Bronchial epithelial cell (primary cell): Measurements from ENCODE around the gene RNASE8. TPM values are rescaled to one million over a fixed set of nuclear protein-coding genes. Genes with fewer than 3 reads are reported as not detected.
A peak's percentile ranks its signal among the peaks of the same experiment; 100 is the strongest.
"Not testable (repeated sequence)": the region's sequence is repeated elsewhere in the genome, so short reads cannot be mapped to it uniquely, and the experiment has no call there.

Experiments used
- DNase-seq: peaks from one replicate; pipeline ENCODE4 v3.0.0-alpha.2; 2010; ENCODE audit warnings: low read depth
- FAIRE-seq: peaks from 2 replicates; lab custom pipeline; 2011; peaks lifted over from hg19 to GRCh38; lab: Jason Lieb, UNC
- H3K27me3 ChIP-seq: 2 replicates; pipeline ENCODE4 v1.5.1; 2011; ENCODE audit warnings: low read length; ENCODE audit not compliant: control insufficient read depth, insufficient read depth
- H3K36me3 ChIP-seq: 2 replicates; pipeline ENCODE4 v1.5.1; 2011; ENCODE audit warnings: low read length; ENCODE audit not compliant: control insufficient read depth, insufficient read depth
- H3K4me3 ChIP-seq: 2 replicates; pipeline ENCODE4 v1.5.1; 2011; ENCODE audit warnings: mild to moderate bottlenecking, low read depth, low read length, control low read depth
- total RNA-seq: library from RNA; depleted of rRNA; stranded (reverse); fragments of >200 nt; gene quantifications from 2 replicates; pipeline ENCODE4 v1.2.1, GENCODE V29; 2014
- TF ChIP-seq, protein P1 (sequence below): IDR thresholded peaks from 2 replicates; pipeline ENCODE4 v1.5.1; 2011; ENCODE audit warnings: mild to moderate bottlenecking, moderate library complexity, low read length, control low read depth, inconsistent platforms; ENCODE audit not compliant: insufficient read depth, severe bottlenecking

Gene RNASE8, protein sequence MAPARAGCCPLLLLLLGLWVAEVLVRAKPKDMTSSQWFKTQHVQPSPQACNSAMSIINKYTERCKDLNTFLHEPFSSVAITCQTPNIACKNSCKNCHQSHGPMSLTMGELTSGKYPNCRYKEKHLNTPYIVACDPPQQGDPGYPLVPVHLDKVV
- total RNA-seq: not detected in 2 replicates

DNA sequence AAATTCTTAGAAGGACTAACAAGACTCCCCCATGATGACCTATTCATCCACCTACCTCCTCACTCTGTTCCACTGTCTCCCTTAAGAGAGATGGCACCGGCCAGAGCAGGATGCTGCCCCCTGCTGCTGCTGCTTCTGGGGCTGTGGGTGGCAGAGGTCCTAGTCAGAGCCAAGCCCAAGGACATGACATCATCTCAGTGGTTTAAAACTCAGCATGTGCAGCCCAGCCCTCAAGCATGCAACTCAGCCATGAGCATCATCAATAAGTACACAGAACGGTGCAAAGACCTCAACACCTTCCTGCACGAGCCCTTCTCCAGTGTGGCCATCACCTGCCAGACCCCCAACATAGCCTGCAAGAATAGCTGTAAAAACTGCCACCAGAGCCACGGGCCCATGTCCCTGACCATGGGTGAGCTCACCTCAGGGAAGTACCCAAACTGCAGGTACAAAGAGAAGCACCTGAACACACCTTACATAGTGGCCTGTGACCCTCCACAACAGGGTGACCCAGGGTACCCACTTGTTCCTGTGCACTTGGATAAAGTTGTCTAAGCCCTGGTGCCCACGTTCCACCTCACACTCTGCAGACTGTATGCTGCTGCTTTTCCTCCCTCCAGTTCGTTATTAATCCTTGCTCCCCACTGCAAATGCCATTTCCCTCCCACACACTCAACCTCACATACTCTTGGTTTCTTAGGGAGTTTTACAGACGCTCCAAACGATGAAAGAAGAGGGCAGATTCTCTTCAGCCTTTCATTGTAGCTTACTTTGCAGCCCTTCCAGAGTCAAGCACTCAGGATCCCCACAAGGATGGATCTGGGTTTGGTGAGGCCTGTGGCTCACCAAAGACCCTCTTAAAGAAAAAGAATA is at the start of gene RNASE8:
Gene RNASE8 (plus strand): TSS at position 20 of the 873 bp plus-strand sequence. CDS start 71 bp downstream, at position 91.
- no peak within 1 kb of the TSS for H3K4me3 ChIP-seq
- H3K36me3 ChIP-seq: no peaks in the 10 kb centered on the region
- peak; percentile 68 for FAIRE-seq
- TF ChIP-seq, protein P1, sequence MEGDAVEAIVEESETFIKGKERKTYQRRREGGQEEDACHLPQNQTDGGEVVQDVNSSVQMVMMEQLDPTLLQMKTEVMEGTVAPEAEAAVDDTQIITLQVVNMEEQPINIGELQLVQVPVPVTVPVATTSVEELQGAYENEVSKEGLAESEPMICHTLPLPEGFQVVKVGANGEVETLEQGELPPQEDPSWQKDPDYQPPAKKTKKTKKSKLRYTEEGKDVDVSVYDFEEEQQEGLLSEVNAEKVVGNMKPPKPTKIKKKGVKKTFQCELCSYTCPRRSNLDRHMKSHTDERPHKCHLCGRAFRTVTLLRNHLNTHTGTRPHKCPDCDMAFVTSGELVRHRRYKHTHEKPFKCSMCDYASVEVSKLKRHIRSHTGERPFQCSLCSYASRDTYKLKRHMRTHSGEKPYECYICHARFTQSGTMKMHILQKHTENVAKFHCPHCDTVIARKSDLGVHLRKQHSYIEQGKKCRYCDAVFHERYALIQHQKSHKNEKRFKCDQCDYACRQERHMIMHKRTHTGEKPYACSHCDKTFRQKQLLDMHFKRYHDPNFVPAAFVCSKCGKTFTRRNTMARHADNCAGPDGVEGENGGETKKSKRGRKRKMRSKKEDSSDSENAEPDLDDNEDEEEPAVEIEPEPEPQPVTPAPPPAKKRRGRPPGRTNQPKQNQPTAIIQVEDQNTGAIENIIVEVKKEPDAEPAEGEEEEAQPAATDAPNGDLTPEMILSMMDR: peak; percentile 13
- H3K27me3 ChIP-seq: no peaks in the 10 kb centered on the region
- peak; percentile 46 for DNase-seq

GRCh38 chr14:21009721-21010120 is 47.9 kb upstream of the RNASE8 start:
- not testable (repeated sequence) for H3K27me3 ChIP-seq, DNase-seq, H3K4me3 ChIP-seq, H3K36me3 ChIP-seq, FAIRE-seq

DNA sequence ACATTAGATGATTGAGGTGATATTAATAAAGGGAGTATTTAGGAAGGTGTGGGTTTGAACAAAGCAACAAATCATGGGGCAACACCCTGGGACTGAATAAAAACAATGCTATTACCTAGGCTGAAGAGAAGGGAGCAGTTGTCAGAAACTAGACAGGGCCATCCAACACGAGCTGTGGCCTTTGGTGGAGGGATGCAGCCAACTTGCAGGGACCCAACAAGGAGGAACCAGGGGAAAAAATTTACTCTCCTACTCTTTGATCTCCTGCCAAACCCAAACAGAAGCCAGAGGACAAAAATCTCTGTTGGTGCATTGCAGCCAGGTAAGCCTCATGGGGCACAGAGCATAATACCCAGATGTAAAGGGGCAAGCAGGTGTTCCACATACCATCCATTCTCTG is 46.5 kb upstream of the RNASE8 start:
- no peak for DNase-seq
- no peak for FAIRE-seq
- Histone ChIP-seq H3K27me3 (no peaks in the 10 kb centered on the region), H3K4me3 (no peak overlapping the region), H3K36me3 (no peaks in the 10 kb centered on the region)
- TF ChIP-seq, protein P1: no peak

- DNase-seq (peak; percentile 75), FAIRE-seq (peak; percentile 32)
- TF ChIP-seq, protein P1: peak; percentile 86
- Histone ChIP-seq H3K27me3 (no peaks in the 10 kb centered on the region), H3K36me3 (no peaks in the 10 kb centered on the region), H3K4me3 (no peak overlapping the region)
Measured at GRCh38 chr14:21014761-21015190, 42.8 kb upstream of the RNASE8 start.

DNA sequence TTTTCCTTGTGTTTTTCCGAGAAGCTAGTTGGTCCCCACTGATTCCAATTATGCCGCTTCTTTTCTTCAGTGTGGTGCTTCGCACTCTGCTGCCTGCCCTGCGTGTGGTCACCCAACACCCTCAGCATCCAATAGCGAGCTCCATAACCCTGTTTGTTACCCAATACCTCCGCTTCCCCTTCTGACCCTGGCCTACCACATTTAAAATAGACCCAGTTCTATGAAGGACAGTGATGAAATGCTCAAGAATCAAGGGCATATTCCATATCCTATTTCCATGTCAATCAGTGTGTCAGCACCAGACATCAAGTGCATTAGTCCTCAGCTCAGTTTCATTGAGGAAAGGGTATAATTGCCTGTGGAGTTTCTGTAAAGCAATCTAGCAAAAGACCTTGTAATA is 42.3 kb upstream of the RNASE8 start:
- FAIRE-seq: no peak
- no peaks in the 10 kb centered on the region for H3K27me3 ChIP-seq
- H3K4me3 ChIP-seq: no peak overlapping the region
- TF ChIP-seq, protein P1: no peak
- no peak for DNase-seq
- no peaks in the 10 kb centered on the region for H3K36me3 ChIP-seq

- H3K27me3 ChIP-seq: no peaks in the 10 kb centered on the region
- no peak overlapping the region for H3K4me3 ChIP-seq
- H3K36me3 ChIP-seq: no peaks in the 10 kb centered on the region
- DNase-seq: no peak
- FAIRE-seq: no peak
- TF ChIP-seq, protein P1: no peak
Measured at GRCh38 chr14:21016413-21017190, 41.0 kb upstream of the RNASE8 start.
